Neutrophil (primary cell): ENCODE data around the gene DCAF11.
A peak's percentile ranks its signal among the peaks of the same experiment; 100 is the strongest.

ENCODE experiments used
- H3K27ac ChIP-seq: fragments of 200-600 bp; sonication (generic); 2 replicates; pipeline ENCODE4 v1.5.1; 2016; ENCODE audit warnings: mild to moderate bottlenecking, moderate library complexity
- H3K27me3 ChIP-seq: fragments of 200-600 bp; sonication (generic); 2 replicates; pipeline ENCODE4 v1.6.0; 2016; ENCODE audit warnings: mild to moderate bottlenecking
- H3K36me3 ChIP-seq: fragments of 200-600 bp; sonication (generic); 2 replicates; pipeline ENCODE4 v1.5.1; 2017
- H3K4me1 ChIP-seq, 2 experiments: fragments of 200-600 bp in 1 of 2; sonication (generic) in 1 of 2; 1 replicate in 1 of 2; 2 replicates in 1 of 2; pipeline versions ENCODE4 v1.5.1 to v1.6.1; 2013 to 2016; ENCODE audit warnings: low read depth in 1 of 2, low read length in 1 of 2, mild to moderate bottlenecking in 1 of 2, moderate library complexity in 1 of 2; ENCODE audit not compliant: control insufficient read depth in 1 of 2, insufficient read depth in 1 of 2
- H3K4me3 ChIP-seq, 2 experiments: fragments of 200-600 bp in 1 of 2; sonication (generic) in 1 of 2; 1 replicate in 1 of 2; 2 replicates in 1 of 2; pipeline ENCODE4 v1.5.1; 2013 to 2016; ENCODE audit warnings: low read depth in 1 of 2, low read length in 1 of 2, mild to moderate bottlenecking in 1 of 2, moderate library complexity in 1 of 2
- H3K9me3 ChIP-seq: fragments of 200-600 bp; sonication (generic); 2 replicates; pipeline ENCODE4 v1.5.1; 2016
- CTCF ChIP-seq: fragments of 200-600 bp; sonication (generic); IDR thresholded peaks from 2 replicates; pipeline ENCODE4 v1.5.1; 2016; ENCODE audit warnings: antibody characterized with exemption

DCAF11 gene

GRCh38 chr14:24136684-24137528 lies 22.3 kb downstream of the DCAF11 start:
- Histone ChIP-seq H3K27me3 (no peaks in the 10 kb centered on the region), H3K9me3 (no peaks in the 10 kb centered on the region)

GRCh38 chr14:24137529-24138395 lies 23.2 kb downstream of the DCAF11 start:
- H3K27ac ChIP-seq: peak overlapping the region; percentile 15
- H3K4me1 ChIP-seq: peaks cover 45 to 52% of the 10 kb centered on the region in 2 experiments

More at GRCh38 chr14:24136684-24137528, 22.3 kb downstream of the DCAF11 start:
- peak overlapping the region; percentile 94 for H3K27ac ChIP-seq
- peak overlapping the region; percentile 88 to 98 for H3K4me3 ChIP-seq
- peaks cover 40 to 48% of the 10 kb centered on the region in 2 experiments for H3K4me1 ChIP-seq
- H3K36me3 ChIP-seq: peaks cover 34% of the 10 kb centered on the region
- TF ChIP-seq CTCF: no peak

GRCh38 chr14:24138396-24139271 lies 24.1 kb downstream of the DCAF11 start:
- no peaks in the 10 kb centered on the region for H3K27me3 ChIP-seq
- no peaks in the 10 kb centered on the region for H3K9me3 ChIP-seq
- no peak for TF ChIP-seq CTCF
- peak overlapping the region; percentile 15 for H3K27ac ChIP-seq
- H3K36me3 ChIP-seq: peaks cover 27% of the 10 kb centered on the region
- peaks cover 45 to 52% of the 10 kb centered on the region in 2 experiments for H3K4me1 ChIP-seq
- H3K4me3 ChIP-seq: no peak overlapping the region

More at GRCh38 chr14:24137529-24138395, 23.2 kb downstream of the DCAF11 start:
- TF ChIP-seq CTCF: no peak
- peaks cover 27% of the 10 kb centered on the region for H3K36me3 ChIP-seq
- no peaks in the 10 kb centered on the region for H3K27me3 ChIP-seq
- peak overlapping the region; percentile 1 to 98 for H3K4me3 ChIP-seq
- H3K9me3 ChIP-seq: no peaks in the 10 kb centered on the region

- Histone ChIP-seq H3K27ac (no peak overlapping the region), H3K4me3 (no peak overlapping the region), H3K27me3 (no peaks in the 10 kb centered on the region), H3K4me1 (peaks cover 45 to 52% of the 10 kb centered on the region in 2 experiments), H3K36me3 (peaks cover 27% of the 10 kb centered on the region), H3K9me3 (no peaks in the 10 kb centered on the region)
- TF ChIP-seq CTCF: no peak
These were observed 24.8 kb downstream of the DCAF11 start for GRCh38 chr14:24139272-24139934.
